Skin epidermis (tissue), 12 donors: ENCODE measurements around the gene SURF2.

ENCODE experiments used
- H3K27ac ChIP-seq, 21 experiments: fragments of 200-600 bp; sonication (generic) in 11 of 21; one replicate each; pipeline ENCODE4 v1.5.0; 2020; ENCODE audit warnings: mild to moderate bottlenecking in 3 of 21, inconsistent platforms in 2 of 21, moderate library complexity in 2 of 21
- H3K4me3 ChIP-seq, 7 experiments: fragments of 200-600 bp; sonication (generic) in 2 of 7; one replicate each; pipeline ENCODE4 v1.5.0; 2020; ENCODE audit warnings: inconsistent platforms in 2 of 7, mild to moderate bottlenecking in 2 of 7, moderate library complexity in 1 of 7

SURF2 gene

DNA sequence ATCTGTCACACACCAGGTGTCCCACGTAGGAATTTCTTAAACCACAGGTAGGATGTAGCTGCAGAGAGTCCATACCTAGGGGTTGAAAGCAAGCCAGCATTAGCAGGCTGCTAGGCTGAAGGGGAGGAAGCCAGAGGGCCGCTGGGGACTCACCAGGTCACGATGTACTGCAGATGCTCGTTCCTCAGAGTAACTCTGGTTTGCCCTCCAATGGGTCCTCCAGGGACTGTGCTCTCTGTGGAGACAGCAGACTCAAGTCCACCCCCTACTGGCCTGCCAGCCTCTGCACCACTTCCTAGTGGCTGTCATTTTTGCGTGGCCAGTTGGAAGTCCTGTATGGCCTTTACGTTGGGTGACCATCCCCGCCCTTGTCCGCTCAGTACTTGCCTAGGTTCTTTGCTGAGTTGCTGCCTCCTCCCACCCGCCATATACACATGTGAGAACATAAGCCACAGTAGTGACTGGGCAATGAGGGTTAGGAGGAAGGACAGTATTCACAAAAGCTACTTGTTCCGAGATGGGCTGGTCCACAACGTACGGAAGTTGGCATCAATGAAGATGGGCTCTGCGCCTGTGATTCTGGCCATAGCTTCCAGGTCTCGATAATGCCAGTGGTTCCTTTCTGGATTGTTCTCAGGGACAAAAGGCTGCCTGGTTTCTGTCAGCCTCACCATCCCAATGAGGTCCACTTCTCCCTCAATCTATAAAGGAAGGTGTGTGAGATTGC is 4.3 kb upstream of the SURF2 start:
- H3K27ac ChIP-seq = no peak overlapping the region
- no peak overlapping the region for H3K4me3 ChIP-seq

DNA sequence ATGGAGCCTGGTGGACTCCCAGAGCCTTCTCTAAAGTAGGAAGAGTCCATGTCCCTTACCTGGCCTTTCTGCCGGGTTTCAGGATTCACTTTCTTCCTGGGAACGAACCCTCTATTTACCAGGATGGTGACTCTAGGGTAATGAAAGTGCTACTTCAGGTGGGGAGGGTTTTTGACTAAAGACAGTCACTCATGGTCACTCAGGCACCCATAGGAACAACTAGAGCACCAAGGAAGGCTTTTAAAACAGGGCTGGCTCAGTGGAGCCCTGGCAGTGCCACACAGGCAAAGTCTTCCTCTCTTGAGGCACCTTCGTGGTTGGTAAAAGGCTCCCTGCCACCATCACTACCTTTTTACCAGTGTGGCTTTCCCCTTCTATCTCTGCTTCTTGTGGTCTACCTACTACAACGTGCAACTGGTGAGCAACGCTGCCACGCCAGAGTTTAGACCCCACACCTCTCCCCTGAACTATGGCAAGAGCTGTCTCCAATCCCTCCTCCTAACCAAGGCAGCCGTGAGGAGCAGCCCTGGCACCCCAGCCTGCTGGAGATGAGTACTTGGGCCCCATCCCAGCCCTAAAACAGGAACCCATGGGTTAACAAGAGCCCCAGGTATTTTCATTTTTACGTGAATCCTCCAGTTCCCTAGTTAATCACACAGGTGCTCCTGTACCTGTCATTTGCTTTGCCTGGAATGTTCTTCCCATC is 3.6 kb upstream of the SURF2 start:
- Histone ChIP-seq H3K27ac (peak overlapping the region in 1 of 21 experiments; percentile 4), H3K4me3 (no peak overlapping the region)

DNA sequence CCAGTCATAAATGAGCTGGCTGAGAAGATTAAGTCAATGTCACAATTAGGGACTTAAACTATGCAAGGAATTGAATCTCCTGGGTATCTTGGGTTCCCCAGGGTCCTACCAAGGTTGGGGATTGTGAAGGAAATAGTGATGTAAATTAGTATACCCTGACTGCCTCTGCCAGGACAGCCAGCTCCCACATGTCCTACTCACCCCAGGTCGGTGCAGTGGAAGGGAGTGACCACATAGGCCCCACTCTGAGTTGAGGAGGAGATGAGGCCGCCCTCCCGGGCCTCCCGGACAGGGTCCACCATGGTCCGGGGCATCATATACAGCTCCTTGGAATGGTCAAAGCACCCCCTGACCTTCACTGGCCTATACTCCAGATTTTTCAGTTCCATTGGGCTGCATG is 2.8 kb upstream of the SURF2 start:
- Histone ChIP-seq H3K4me3 (no peak overlapping the region), H3K27ac (peak overlapping the region in 1 of 21 experiments; percentile 4)

DNA sequence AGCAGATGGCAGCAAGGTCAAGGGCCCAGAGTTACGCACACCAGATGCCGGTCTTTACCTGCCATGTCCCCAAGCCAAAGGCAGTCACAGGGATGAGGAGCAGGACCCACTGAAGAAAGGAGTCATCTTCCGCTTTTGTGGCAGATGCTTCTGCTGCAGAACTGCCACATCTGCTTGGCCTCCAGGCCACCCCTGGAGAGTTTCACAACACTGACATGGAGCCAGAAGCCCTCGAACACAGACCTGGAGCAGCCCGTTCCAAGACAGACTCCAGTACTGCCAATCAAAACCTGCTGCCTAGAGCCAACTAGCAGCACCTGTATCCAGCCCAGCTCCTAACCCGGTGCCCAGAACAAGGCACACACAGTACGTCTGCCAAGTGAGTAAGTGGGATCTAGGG is 1.6 kb upstream of the SURF2 start:
- Histone ChIP-seq H3K4me3 (no peak overlapping the region), H3K27ac (peak overlapping the region in 2 of 21 experiments; percentile 14 to 85)

DNA sequence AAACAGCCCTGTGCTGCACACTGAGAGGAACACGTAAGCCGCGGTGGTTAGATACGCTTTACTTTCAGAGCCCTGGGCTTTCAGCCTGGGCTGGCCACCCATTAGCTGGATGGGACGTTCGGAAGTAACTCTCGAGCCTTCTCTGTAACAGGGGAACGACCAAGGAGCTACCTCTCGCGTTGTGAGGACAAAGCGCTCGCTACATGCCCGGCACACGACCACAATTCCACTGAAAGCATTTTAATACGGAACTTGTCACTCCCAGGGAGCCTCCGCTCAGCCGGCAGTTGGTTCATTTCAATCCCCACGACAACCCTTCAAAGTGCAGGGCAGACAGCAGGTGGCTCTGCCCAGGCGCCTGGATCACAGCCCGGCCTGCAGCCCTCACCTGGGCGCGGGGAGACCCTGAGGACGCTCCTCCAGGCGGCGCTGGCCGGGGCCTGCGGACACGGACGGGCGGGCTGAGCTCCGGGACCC is 431 bp upstream of the SURF2 start:
- H3K27ac ChIP-seq = peak overlapping the region; percentile 27 to 89 (median 85)
- H3K4me3 ChIP-seq = peak overlapping the region; percentile 63 to 85 (median 77)

DNA sequence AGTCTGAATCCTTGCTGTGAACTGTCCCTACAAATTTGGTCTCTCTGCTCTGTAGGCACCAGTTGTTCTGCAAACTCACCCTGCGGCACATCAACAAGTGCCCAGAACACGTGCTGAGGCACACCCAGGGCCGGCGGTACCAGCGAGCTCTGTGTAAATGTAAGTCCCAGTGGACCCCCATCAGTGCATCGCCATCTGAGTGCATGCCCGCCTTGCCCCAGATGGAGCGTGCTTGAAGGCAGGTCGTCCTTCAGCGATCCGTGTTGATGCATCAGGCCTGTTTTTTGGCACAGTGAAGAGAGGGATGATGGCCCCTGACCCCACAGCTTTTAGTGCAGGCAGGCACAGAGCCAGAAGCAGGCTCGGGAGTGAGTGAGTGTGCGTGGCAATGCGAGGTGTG is 1.3 kb downstream of the SURF2 start:
- H3K4me3 ChIP-seq = peak overlapping the region in 2 of 7 experiments; percentile 82 to 85

DNA sequence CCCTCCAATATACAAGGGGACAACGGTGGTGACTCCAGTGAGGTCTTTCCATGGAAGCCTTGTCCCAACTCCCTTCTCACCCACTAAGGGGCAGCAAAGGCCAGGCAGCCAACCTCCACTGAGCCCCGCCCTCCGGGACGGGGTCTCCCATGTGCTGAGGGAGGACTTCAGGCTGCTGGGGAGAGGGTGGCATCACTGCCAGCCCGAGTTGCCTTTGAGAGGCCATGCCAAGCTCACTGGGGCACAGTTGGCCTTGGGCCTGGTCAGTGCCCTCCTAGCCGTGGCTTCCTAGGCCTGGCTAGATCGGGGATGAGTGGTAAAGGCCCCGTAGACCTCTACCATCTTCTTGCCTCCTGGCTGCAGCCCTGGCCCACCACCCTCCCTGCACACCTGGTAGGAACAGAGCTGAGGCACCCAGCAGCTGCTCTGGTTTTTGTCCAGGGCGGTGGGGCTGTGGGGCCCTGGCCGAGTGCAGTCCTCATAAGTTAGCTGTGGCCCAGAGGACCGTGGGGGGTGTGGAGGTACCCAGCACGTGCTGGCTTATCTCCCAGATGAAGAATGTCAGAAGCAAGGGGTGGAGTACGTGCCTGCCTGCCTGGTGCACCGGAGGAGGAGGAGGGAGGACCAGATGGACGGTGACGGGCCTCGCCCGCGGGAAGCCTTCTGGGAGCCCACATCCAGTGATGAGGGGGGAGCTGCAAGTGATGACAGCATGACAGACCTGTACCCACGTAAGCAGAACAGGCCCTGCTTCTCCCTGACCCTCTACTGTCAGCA is 3.2 kb downstream of the SURF2 start:
- Histone ChIP-seq H3K4me3 (no peak overlapping the region), H3K27ac (peak overlapping the region in 1 of 21 experiments; percentile 3)

More for the DNA sequence above, 1.3 kb downstream of the SURF2 start:
- H3K27ac ChIP-seq = peak overlapping the region in 3 of 21 experiments; percentile 85 to 89 (median 88)

DNA sequence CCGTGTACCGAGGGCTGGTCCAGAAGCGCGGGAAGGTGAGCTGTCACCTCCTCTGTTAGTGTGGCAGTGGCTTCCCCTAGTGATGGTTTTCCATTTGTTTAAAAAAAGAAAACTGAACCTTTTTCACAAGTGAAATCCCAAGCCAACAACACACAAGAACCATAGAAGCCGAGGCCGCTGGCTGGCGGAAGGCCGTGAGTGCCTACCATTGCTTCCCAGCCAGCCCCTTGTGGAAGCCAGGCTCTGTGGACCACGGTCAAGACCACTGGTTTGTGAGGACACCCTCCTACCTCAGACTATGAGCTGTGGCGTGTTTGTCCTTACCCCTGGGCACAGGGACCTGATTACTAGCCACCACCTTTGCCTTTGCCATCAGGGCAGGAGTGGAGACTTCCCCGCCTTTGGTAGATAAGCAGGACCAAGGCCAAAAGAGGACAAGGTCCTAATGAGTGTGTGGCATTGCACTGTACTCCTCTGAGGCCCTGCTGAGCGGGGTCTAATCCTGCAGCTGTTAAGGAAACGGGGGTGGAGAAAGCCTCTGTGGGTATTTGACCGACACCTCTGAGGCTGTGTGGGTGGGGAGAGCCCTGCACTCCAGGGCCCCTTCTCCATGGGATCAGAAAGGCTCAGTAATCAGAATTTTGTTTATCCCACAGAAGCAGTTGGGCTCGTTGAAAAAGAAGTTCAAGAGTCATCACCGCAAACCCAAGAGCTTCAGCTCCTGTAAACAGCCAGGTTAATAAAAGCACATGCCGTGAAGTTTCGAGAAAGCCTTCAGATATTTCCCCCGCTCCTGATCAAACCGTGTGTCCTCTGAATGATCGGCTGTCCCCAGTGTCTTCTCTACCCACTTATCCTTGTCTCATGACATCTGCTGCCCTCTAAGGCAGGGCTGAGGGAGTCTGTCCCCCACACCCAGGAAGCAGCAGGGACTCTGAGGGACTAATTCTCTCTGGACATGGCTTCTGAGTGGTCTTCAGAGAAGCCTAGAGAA is 4.3 kb downstream of the SURF2 start:
- Histone ChIP-seq H3K27ac (peak overlapping the region in 1 of 21 experiments; percentile 4), H3K4me3 (no peak overlapping the region)

DNA sequence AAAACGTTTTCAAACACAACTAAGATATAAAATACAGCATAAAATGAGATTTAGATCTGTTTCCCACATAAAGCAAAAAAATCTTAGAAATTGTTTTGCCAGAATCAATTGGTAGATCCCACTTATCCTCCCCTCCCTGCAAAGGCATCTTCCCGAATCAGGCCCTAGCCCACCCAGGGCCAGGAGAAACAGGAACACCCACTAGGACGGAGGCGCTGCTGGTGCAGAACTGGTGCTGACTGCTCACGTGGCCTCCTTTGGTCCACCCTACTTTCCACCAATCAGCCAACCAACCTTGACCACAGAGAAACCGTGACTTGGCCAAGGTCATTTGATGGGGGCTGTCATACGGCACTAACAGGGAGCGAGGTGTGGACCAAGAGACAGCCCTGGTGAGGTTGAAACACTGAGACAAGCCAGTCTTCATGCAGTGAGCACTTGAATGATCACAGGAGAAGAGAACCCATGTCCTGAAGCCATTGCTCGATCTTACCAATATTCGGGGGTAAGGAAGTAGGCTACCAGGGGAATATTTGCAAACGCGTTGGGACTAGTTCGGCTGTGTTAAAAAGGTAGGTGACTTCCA is 5.2 kb downstream of the SURF2 start:
- peak overlapping the region in 1 of 21 experiments; percentile 0 for H3K27ac ChIP-seq

DNA sequence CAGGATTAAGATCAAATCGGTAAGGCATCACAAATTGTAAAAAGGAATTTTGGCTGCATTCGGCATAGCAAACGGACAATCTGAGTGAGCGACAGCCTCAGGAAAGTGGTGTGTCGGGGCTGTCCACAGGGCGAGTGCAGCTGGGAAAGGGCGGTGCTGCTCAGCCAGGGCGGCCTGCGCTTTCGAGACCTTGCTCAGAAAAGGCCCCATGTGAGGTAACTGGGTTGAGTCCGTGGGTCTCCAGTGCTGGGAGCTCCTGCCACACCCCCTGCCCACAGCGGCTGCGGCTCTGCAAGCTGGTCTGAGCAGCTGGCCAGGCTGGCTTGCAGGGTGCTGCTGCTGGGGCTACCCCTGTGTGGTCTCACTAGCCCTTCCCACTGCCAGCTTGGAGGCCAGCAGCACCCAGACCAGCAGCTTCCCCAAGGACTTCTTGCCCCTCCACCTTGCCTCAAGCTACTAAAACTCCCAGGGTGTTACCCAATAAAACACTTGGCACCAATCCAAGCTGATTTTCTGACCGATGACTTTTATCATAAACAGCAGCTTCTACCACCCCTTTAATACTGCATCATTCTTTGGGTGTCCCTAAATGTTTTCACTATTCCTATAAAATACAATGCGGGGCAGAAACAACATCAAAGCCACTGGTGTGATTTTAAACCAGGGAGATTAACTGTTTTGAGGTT is 6.2 kb downstream of the SURF2 start:
- Histone ChIP-seq H3K4me3 (no peak overlapping the region), H3K27ac (no peak overlapping the region)

More for the DNA sequence above, 5.2 kb downstream of the SURF2 start:
- no peak overlapping the region for H3K4me3 ChIP-seq

DNA sequence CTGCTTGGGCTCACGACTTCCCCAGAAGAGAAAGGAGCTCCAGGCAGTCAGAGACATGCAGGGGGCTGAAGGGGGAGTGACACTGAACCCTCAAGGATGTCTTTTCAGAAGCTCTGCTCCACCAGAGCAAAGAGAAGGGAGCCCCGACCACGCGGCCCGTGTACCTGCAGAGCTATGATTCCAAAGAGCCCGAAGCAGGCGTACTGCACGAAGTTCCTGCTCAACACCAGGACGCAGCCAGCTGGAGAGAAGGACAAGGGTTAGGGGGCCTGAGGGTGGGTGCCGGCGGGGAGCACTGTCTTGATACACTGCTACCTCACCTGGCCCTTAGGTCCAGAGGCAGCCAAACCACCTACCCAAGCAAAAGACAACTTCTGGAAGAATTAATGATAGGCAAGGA is 10.1 kb downstream of the SURF2 start:
- H3K27ac ChIP-seq = no peak overlapping the region

DNA sequence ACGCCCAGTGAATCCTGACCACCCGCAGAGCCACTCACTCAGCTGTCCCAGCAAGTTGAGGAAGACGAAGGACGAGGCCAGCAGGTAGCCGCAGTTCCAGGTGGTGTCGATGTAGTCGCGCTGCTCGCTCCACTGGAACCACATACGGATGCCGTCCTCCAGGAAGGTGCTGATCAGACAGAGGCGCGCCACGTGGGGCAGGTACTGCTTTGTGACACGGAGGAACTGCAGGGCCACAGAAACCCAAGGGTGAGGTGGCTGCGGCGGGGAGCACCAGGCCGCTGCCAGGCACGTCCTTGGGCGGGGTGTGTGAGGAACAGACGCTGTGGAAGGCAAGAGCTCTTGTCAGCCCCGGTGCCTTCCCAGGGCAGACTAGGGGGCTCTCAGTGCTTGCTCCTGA is 10.9 kb downstream of the SURF2 start:
- no peak overlapping the region for H3K4me3 ChIP-seq
- H3K27ac ChIP-seq = peak overlapping the region in 1 of 21 experiments; percentile 55

More for the DNA sequence above, 10.1 kb downstream of the SURF2 start:
- H3K4me3 ChIP-seq = no peak overlapping the region

DNA sequence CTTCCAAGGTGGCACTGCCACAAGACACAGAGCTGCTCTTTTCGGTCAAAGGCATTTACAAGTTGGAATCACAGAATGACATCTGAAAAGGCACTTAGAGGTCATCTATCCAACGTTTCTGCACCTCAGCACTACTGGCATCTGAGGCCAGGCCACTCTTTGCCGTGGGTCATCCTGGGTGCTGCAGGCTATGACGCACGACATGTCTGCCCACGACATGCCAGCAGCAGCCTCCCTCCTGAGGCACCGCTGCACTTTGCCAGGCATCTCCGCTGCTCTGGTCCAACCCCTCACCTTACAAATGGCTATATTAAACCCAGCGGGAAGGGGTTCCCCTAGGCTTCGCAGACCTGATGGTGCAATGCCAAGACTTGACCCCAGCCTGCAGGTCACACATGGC is 11.4 kb downstream of the SURF2 start:
- H3K4me3 ChIP-seq = no peak overlapping the region
- peak overlapping the region in 5 of 21 experiments; percentile 17 to 85 (median 55) for H3K27ac ChIP-seq

DNA sequence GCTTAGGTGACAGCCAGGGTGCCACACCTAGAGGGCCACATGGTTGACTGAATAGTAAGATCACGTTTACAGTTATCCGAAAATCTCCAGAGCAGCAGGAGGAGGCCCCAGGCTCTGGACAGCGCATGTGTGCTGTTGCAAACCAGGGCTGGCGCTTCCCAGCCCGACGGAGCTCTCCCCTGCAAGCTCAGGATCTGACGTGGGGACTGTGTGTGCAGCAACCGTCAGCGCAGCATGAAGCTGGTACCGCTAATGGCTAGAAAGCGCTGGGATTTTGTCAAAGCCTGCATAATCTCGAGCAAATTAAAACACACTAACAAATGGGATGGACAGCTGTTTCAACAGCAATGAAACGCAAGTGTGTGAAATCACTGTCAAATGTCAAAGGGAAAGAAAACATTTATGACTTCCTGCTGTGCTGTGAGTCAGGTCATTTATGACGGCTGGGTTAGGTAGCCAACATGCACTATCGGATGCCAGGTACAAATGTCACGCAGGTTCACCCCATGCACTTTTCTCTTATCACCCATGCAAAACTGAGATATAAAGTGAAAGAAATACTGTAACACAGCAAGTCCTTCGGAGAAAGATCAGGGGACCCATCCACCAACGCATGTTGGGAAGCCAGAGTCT is 12.0 kb downstream of the SURF2 start:
- Histone ChIP-seq H3K27ac (peak overlapping the region in 6 of 21 experiments; percentile 14 to 85 (median 34)), H3K4me3 (no peak overlapping the region)

DNA sequence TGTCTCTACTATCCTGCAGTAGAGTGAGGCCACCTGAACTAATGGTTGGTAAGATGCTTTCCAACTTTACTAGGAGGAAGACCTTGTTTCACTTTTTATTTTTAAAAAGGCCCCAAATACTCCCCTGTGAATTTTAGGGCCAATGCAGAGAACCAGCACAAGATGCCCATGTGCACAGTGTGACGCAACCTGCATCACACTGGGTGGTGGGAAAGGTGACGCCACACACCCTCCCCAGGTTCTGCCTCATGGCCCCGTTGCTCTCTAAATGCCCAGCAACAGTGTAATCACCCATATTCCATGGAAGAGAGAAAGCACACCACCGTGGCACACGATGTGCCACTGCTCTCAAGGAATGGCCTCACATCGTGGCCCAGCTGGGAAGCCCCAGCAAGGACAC is 13.1 kb downstream of the SURF2 start:
- Histone ChIP-seq H3K4me3 (no peak overlapping the region), H3K27ac (peak overlapping the region in 10 of 21 experiments; percentile 9 to 85 (median 70))

DNA sequence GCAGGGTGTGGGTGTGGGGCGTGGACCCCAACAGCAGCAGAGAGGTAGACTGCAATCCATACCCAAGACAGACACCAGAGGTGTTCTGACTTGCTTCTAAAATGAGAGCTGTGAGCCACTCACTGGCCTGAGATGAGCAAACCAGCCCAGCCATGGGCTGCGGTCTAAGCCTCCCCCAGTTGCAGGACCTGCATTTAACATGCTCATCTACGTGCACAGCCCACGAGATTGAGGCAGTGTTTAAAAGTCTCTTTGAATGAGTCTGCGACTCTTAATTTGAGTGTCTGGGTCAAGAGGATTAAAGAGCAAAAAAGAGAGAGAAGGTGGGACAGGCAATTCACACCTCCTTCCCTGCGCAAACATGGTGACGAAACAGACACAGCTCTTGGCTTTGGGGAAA is 13.6 kb downstream of the SURF2 start:
- H3K27ac ChIP-seq = peak overlapping the region in 11 of 21 experiments; percentile 18 to 85 (median 70)
- H3K4me3 ChIP-seq = no peak overlapping the region

DNA sequence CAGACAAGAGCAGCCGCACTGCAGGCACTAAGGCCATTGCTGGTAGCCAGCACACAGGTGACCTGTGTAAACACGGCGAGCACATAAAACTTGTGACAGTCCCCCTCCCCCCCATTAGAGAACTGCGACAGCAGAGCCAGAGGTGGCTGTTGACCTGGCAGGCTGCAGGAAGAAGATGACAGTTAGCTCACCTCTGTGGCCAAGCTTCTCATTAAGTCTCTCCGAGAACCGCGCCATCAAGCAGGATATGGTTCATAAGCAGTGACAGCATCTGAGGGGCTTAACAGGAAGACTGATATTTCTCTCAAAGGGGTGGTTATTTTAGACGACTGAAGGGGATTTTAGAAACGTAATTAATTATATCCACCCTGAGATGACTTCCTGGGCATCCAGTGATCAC is 14.3 kb downstream of the SURF2 start:
- peak overlapping the region in 14 of 21 experiments; percentile 19 to 85 (median 60) for H3K27ac ChIP-seq
- H3K4me3 ChIP-seq = no peak overlapping the region
